Stimulated activated CD8-positive, alpha-beta memory T cell treated with anti-CD3 and anti-CD28 coated beads, Interleukin-4, amount 100 ng/mL, for 4 hours (primary cell): ENCODE data around the gene HAL.
"Not testable (repeated sequence)": the region's sequence is repeated elsewhere in the genome, so short reads cannot be mapped to it uniquely, and the experiment has no call there.

Source experiments
- DNase-seq, 2 donors: peaks; one replicate each; pipeline ENCODE4 v3.0.0-alpha.2; 2020; ENCODE audit warnings: low read depth in 2 of 2, low spot score in 1 of 2

The HAL gene

GRCh38 chr12:95977764-95978305 lies 18.3 kb downstream of the HAL start:
- DNase-seq, result no peak

DNA sequence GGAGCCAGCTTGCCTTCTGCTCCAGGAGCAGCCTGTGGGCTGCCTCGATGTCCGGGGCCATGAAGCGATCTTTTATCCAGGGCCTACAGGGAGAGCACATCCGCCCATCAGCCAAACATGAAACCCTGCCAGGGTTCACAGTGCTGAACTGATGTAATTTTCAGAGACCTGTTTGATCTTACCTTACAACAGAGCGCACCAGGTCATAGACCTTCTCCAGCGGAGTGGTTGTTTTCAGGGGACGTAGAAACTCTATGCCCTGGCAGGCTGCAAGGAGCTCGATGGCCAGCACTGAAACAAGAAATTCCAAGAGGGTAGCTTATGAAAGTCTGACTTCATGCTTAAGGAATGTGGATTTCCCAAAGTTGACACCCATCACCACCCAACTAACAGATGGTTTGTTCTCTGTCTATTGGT lies 19.7 kb downstream of the HAL start:
- DNase-seq, result no peak

DNA sequence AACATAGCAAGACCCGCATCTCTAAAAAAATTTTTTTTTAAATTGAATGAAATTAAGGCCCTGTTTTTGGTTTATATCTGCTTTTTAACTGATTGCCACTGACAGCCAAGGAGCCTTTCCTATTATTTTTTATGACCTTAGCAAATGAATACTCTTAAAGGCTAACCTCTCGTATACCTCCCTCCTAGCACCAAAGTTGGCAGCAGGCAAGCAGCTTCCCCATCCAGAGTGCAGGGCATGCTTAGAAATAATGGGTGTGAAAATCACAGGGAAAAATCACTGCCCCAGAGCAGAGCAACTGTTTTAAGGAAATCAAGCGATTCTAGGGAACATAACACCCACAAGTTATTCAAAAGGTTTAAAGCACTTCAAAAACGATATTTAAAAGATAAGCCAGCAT lies 20.7 kb downstream of the HAL start:
- no peak for DNase-seq

DNA sequence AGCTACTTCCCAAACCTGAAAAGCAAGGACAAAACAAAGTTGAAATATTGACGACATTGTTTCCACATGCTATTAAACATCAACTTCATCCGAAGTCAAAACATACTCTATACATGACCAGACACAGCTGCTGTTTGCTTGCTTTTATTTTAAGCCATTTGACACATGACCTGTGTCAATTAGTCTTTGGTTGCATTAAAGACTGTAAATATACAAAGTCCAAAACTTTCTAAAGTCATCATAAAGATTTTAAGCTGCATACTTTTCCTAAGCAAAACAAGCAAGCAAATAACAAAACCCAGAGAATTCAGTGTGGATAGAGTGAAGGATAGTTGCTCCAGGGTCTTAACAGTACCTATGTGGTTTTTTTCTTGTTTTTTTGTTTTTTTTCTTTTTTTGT lies 21.8 kb downstream of the HAL start:
- DNase-seq, result no peak

DNA sequence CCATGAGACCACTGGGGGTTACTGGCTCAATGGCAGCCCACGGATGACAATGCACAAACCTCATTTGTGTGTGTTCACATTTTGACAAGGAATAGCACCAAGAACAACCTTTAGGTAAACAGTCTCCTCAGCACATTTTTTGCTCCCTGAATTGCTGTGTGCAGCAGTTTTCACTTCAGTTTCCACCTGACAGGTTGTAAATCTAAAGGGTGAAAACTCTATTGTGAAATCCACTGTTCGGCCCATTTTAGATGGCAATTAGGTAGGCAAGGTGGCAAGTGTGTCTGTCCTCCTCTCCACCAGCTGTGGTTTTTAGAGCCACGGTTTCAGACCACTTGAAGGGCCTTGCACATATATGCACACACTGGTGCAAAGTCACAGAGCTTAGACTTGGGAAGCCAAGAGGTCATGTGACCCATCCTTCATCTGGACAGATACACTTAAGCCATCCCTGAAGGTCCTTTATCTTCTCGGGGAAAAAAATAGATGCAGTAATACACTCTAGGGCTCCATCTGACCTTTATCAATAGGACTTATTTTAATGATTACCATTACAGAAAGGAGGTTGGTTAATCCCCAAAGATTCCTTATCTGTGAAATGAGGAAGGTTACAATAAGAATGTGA lies 23.2 kb downstream of the HAL start:
- DNase-seq, result no peak

- no peak for DNase-seq
Observed at GRCh38 chr12:95970905-95971304, 25.2 kb downstream of the HAL start.

DNA sequence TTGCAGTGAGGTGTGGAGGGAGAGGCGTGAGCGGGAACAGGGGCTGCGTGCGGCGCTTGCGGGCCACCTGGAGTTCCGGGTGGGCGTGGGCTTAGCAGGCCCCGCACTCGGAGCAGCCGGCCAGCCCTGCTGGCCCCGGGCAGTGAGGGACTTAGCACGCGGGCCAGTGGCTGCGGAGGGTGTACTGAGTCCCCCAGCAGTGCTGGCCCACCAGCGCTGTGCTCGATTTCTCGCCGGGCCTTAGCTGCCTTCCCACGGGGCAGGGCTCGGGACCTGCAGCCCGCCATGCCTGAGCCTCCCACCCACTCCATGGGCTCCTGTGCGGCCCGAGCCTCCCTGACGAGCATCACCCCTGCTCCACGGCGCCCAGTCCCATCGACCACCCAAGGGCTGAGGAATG lies 27.0 kb downstream of the HAL start:
- not testable (repeated sequence) for DNase-seq

DNA sequence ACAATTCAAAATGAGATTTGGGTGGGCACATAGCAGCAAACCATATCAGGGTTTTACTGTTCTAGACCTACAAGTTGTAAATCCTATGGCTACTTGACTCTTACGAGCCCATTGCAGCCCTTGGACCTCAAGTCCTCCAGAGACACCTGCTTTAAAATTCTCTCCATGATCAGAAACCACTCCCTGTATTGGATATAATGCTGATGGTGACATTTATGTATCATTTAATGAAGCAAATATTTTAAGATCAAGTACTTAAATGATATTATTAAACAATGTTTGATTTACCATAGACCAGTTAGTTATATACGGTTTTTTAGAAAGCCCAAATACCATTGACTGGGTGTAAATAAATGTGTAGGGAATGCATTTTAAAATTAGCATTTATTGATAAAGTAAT lies 28.8 kb downstream of the HAL start:
- no peak for DNase-seq

- DNase-seq, result no peak
Observed at GRCh38 chr12:95966287-95966870, 29.8 kb downstream of the HAL start.

- DNase-seq, result no peak
Observed at GRCh38 chr12:95963096-95963495, 33.0 kb downstream of the HAL start.

DNA sequence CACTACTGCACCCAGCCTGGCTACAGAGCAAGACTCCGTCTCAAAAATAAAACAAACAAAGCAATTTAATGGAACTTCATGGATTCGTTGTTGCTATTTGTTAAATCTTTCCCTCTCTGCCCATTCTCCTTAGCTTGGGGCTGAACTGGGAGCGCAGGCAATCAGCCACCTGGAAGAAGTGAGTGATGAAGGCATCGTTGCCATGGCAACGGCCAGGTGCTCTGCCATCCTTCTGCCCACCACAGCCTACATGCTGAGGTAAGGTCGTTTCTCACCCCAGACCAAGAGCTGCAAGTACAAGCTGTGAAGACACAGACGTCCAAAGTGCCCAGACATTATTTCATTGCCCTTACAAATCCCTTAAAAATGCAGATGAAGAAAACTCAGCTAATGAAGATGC lies 33.9 kb downstream of the HAL start:
- DNase-seq, result no peak

DNA sequence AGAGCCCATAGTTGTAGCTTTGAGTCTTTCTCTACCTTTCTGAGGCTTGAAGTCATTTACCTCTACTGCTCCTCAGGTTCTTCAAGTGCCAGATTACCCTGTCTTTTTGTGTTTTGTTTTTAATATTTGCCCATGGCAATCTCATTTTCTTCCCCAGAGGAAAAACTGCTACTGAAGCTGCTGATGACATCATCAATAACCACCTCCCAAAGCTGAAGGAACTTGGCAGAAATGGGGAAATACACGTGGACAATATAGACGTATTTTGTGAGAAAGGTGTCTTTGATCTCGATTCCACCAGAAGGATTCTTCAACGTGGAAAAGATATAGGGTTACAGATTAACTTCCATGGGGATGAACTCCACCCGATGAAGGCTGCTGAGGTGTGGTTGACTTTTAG lies 35.9 kb downstream of the HAL start:
- DNase-seq, result no peak

DNA sequence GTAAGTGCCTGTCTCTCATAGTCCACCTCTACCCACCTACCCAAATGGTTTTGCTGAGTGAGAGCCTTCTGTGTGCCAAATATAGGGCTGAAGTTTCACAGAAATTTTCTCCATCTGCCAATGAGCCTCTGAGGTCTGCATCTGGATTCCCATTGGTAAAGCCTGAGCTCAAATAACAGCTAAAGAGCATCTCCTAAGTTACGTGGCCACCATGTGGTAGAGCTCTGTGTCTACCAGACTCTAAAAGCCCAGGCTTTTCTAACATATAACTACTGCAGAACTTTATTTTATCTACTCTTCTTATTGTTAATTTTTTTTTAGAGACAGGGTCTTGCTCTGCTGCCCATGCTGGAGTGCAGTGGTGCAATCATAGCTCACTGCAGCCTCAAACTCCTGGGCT lies 37.0 kb downstream of the HAL start:
- no peak for DNase-seq

DNA sequence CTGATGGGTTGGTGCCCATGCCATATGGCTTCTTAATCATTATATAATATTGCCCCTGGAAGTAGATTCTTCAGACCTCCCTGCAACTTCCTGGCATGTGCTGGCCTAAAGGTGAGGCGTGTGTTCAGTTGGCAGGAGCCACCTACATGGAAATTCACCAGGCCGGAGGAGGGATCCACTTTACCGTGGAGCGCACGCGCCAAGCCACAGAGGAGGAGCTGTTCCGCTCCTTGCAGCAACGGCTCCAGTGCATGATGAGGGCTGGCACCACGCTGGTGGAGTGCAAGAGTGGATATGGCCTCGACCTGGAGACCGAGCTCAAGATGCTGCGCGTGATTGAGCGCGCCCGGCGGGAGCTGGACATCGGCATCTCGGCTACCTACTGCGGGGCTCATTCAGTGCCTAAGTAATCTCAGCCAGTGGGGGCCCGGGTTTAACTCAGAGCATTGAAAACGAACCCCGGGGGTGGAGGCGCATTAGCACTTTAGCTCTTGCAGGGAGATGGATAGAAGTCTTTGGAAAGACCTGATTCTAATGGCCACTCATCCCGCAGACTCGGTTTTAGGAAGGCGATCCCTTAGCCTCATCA lies 39.5 kb downstream of the HAL start:
- no peak for DNase-seq

GRCh38 chr12:95955549-95956159 lies 40.5 kb downstream of the HAL start:
- DNase-seq, result no peak

GRCh38 chr12:95953000-95953399 lies 43.1 kb downstream of the HAL start:
- DNase-seq, result no peak

DNA sequence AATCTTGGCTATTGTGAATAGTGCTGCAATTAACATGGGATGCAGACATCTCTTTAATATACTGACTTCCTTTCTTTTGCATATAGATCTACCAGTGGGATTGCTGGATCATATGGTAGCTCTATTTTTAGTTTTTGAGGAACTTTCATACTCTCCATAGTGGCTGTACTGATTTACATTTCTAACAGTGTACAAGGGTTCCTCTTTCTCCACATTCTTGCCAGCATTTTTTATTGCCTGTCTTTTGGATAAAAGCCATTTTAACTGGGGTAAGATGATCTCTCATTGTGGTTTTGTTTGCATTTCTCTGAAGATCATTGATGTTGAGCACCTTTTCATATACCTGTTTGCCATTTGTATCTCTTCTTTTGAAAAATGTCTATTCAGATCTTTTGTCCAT lies 44.6 kb downstream of the HAL start:
- DNase-seq, result no peak

GRCh38 chr12:95949477-95950206 lies 46.5 kb downstream of the HAL start:
- DNase-seq, result no peak

DNA sequence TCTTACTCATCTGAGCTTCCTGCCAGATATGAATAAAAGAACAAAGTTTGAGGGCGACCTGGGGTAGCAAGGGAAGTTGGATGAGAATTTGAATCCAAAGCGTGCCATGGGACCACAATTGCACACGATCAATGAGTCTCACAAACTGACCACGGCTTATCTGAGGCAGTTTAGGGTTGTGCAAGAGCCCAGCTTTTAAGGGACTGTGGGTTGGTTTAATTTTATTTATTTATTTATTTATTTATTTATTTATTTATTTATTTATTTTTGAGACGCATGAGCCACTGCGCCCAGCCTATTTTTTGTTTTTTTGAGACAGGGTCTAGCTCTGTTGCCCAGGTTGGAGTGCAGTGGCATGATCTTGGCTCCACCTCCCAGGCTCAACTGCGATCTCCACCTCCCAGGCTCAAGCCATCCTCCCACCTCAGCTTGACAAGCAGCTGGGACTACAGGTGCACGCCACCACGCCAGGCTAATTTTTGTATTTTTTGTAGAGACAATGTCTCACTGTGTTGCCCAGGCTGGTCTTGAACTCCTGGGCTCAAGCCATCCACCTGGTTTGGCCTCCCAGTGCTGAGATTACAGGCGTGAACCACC lies 51.9 kb downstream of the HAL start:
- DNase-seq, result no peak

DNA sequence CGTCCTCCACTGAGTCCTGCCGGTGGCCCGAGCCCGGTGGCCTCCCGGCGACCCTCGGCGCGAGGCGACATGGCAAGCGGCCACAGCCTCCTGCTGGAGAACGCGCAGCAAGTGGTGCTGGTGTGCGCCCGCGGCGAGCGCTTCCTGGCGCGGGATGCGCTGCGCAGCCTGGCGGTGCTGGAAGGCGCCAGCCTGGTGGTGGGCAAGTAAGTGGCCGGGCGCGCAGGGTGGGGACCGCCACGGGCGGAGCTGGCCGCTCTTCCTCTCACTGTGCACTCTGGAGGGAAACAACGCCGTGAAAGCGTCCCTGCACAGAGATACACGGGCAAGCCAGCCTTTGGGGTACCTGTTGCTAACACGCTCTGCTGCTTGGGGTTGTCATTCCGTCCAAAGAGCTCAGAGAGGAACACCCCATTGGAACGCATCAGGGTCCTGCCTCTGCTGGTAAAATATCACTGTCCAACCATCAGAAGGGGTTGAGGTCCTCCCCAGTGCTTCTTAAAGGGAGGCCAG lies 52.8 kb downstream of the HAL start, which contains the start of gene AMDHD1:
Gene AMDHD1, plus strand, starts transcription at position 2 of the 513 bp plus-strand sequence. Its CDS starts 68 bp downstream, at position 70.
- DNase-seq, result no peak
